ENCODE data around the gene SLC38A5.

The SLC38A5 gene

DNA sequence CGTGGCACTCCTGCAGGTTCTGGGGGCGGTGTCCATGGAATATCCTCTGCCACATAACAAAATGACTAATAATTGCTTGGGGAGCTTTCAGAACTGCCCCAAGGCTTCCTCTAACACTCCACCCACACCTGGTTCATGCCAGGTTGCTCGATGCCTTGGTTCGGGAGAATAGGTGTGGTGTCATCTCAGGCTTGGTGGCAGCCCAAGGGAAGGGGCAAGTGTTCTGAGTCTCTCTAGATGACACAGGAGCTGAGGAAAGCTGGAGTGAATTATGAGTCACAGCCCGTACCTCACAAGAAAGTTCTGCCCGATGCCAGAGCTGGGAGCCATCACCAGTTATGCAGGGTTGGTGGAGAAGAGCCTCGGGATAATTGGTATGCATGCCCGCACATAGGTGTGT lies 20.6 kb upstream of the SLC38A5 start:
- no peak for DNase-seq

DNA sequence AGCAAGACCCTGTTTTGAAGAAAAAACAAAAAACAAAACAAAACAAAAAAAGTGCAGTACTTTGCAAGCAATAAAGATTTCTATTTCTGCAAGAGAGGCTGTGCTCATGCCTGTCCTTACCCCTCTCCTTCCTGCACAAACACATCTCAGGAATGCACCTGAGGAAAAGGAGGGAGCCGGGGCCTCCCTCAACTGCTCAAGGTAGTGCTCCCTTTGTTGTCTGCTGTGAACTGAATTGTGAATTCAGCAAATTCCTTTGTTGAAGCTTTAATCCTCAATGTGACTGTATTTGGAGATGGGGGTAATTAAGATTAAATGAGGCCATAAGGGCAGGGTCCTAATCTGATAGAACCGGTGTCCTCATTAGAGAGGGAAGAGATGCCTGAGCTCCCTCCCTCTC lies 19.8 kb upstream of the SLC38A5 start:
- DNase-seq = no peak

DNA sequence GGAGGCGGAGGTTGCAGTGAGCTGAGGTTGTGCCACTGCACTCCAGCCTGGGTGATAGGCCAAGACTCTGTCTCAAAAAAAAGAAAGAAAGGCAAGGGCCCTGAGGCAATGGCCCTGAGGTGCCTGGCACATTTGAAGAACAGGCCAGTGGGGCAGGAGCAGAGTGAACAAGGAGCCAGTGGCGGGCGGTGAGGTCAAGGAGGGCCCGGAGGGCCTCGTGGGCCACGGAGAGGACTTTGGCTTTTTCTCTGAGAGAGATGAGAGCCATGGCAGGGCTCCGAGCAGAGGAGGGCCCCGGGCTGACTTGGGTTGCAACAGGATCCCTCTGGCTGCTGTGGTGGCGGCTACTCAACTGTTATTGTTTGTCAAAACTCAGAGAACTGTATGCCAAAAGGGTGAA lies 19.2 kb upstream of the SLC38A5 start:
- no peak for DNase-seq

DNA sequence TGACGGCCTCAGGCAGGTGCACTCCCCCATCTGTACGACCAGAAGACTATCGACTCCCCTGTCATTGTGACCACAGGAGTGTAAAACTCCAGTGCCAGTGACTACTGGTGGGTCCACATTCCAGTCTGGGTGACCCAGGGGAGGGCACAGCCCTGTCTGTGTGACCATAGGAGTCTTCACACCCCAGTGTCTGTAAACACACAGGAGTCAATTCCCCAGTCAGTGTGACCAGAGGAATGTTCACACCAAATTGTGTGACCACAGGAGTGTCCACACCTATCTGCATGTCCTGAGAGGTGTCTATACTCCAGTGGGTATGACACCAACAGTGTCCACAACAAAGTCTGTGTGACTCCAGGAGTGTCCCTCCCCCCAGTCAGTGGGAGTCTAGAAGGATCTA lies 18.0 kb upstream of the SLC38A5 start:
- no peak for DNase-seq

DNA sequence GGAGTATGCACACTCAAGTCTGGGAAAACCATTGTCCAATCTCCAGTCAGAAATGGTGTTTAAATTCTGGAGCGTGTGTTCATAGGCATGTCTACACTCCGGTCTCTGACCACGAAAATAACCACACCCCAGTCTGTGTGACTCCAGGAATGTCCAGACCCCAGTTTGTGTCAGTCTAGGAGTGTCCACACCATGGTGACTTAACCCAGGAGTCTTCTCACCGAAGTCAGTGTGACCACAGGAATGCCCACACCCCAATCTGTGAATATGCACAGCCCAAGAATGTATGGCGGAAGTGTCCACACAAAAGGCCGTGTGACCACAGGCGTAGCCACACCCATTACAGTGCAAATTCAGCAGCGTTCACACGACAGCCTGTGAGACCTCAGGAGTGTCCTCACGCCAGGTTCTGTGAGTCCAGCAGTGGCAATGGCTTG lies 17.3 kb upstream of the SLC38A5 start:
- DNase-seq = no peak

DNA sequence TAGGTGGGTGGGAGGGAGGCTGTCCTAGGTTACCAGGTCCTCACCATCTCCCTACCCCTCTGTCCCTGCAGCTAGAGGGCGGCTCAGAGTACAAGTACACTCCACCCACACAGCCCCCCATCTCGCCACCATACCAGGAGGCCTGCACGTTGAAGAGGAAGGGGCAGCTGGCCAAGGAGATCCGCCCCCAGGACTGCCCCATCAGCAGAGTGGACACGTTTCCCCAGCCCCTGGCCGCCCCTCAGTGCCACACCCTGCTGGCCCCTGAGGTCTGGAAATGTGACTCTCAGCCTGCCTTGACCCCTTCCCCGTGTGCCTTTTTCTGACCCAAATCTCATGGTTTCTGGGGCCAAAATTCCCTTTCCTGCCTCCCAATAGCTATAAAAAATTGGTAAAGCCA lies 12.5 kb upstream of the SLC38A5 start:
- no peak for DNase-seq

DNA sequence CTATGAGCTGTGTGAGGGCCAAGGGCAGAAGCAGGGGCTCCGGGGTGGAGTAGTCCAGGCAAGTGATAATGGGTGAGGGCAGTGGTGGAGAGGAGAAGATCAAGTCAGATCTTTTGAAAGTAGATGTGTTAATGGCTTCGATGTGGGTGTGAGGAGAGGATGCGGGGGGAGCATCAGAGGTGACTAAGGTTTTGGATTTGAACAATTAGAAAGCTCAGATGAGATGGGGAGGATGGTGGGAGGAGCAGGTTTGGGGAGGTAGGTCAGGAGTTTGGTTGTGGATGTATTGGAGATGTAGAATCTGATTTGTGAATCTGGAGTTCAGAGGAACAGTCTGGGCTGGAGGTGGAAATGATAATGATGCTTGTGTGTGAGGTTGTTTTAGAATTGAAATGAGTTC lies 10.5 kb upstream of the SLC38A5 start:
- DNase-seq = no peak

DNA sequence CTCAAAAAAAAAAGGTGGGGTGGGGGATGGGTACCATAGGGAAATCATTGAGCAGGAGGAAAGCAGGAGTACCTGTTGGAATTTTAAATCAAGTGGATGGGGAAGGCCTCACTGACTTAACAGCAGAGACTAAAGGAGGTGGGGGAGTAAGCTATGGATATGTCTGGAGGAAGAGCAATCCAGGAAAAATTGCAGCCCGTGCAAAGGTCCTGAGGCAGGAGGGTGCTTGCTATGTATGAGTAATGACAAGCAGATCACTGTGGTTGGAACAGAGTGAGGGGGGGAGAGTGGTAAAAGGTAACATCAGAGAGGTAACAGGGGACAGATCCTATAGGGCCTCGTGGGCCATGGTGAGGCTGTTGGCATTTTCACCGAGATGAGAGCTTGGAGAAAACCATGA lies 10.1 kb upstream of the SLC38A5 start:
- DNase-seq = no peak

DNA sequence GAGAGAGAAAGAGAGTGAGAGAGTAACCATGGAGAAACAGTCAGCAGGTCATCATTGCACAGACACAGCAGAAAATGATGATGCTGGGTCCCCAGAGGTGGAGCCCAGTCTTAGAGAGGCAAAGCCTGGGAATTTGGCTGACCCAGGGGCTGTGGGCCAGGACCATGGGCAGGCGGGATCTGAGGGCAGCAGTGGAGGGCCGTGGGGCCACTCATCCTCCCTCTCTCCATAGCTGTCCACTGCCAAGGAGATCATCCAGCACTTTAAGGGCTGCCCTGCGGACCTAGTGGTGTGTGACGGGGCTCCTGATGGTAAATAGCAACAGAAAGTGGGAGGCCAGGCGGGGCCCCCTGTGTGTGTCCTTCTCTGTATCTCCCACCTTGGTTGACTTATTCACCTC lies 8.7 kb upstream of the SLC38A5 start:
- no peak for DNase-seq

DNA sequence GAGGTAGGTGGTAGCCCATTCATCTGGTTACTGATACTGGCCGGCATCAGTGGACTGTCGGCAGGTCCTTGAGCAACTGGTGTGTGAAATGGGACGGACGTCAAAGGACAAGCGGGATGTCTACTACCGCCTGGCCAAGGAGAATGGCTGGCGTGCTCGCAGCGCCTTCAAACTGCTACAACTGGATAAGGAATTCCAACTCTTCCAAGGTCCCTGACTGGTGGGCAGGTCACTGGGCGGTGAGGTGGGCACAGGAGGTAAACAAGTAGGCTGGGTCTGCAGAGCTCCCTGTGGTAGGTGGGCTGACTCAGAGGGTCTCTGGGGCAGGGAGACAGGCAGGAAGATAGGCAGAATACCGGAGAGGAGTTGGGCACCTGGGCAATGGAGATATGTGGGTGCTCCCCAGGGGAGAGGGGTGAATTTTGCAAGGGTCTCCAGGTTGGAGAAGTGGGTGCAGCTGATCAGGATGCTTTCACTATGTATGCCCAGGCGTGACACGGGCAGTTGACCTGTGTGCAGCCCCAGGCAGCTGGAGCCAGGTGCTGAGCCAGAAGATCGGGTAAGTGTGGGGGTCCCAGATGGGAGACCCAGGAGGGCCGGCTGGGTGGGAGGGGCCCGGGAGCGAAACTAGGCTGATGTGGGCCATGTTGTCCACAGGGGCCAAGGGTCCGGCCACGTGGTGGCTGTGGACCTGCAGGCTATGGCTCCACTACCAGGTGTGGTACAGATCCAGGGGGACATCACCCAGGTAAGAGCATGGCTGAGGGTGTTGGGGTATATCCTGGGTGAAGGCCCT lies 8.1 kb upstream of the SLC38A5 start:
- no peak for DNase-seq

DNA sequence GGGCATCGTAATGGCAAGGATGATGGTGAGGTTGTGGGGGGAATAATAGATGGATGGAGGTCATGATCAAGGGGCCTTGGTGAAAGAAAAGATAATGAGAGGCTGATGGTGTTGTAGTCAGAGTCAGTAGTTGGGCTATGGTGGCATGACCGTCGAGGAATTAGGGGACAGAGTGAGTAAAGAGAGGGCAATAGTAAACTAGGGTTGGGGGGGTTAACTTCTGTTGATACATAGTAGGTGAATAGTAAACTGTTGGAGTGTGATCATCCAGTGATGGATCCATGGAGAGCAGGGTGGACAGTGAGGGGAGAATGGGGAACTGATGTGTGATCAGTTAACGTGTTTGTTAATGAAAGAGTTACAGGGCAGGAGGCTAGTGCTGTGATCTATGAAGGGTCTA lies 6.9 kb upstream of the SLC38A5 start:
- DNase-seq = no peak

DNA sequence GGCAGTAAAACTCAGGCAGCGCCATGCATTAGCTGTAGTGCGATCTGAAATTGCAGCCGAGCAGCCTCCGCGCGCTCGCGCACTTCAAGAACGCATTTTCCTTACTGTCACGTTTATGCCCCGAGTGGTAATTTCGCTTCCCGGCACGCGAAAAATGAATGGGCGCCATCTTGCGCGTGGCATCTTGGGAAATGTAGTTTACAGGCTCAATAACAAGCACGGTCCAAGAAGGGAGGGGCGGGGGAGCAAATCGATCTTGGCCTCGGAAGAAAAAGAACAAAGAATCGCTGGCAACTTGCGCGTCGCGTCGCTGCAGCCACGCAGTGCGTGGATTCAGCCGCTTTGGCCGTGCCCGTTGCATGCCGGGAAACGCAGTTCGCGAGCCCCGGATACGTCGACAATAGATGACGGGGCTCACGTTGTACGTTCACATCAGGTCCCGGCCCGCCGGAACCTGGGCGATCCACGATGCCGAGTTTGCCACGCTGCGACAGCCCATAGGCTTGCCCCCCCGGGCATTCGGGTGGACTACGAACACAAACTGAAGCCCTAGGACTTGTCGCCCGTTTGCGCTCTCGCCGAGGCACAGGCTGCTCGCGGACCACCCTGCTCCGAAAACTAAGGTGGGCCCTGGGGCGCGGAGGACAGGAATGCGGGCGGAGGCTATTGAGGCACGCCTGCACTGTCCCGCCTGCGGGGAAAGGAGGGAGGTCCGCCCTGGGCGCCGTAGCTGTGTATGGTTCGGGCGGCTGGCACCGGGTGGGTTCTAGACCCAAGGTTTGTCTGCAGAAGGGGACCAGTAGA lies 5.9 kb upstream of the SLC38A5 start, which contains the start of gene FTSJ1:
Gene FTSJ1 (plus strand): TSS at position 426 of the 804 bp plus-strand sequence. CDS start 1,849 bp downstream, outside the sequence.
- DNase-seq = peak; percentile 95

DNA sequence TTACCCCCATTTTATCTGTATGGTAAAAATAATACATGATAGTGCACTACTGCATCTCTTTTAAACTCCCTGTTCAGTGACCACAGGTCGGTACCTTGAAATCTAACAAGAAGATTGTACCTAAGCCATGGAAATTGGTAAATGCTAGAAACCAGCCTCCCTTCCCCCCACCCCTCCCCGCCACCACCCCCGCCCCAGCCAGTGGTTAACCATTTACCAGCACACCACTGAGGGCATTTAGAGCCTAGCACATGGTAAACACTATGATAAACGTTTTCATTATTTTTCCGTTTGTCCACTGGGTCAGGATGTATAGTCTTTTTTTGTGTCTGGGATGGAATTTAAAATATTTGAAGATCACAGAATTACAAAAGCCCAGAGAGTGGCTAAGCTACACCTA lies 5.2 kb upstream of the SLC38A5 start:
- DNase-seq = no peak

DNA sequence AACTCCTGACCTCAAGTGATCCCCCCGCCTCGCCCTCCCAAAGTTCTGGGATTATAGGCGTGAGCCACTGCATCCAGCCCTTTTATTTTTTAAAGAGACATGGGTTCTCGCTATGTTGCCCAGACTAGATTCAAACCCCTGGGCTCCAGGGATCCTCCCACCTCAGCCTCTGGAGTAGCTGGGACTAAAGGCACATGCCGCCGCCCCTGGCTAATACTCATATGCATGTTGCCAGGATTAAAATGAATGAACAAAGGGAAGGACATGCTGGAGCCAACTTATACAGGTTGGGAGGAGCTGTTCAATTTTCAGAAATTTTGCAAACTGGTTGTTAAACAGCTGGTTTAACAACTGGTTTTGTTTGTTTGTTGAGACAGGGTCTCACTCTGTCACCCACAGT lies 4.5 kb upstream of the SLC38A5 start:
- DNase-seq = no peak

DNA sequence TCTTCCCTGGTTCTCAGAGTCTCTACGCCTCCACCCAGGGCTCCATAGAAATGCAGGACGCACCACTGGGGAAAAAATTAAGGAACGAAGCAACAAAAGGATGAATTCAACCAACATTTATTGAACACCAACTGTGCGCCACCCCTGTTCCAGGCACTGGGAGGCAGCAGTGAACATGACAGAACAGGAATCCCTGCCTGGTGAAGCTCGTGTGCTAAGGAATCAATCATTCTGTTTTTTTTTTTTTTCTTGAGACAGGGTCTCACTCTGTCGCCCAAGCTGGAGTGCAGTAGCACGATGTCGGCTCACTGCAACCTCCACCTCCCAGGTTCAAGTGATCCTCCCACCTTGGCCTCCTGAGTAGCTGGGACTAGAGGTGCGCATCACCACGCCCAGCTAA lies 4.1 kb upstream of the SLC38A5 start:
- no peak for DNase-seq

DNA sequence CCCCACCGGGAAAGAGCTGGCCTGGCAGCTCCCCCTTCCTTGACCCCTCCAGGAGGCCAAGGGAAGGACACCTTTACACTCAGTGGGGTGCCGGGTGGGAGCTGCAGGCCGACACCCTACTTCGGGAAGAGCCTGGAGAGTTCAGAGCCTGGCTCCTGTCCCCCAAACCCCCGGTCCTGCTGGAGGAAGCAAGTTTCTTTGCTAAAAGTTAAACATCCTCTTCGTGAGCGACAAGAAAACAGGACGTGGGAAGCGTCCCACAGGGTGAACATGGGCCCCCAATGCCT lies 3.6 kb upstream of the SLC38A5 start:
- DNase-seq = no peak

DNA sequence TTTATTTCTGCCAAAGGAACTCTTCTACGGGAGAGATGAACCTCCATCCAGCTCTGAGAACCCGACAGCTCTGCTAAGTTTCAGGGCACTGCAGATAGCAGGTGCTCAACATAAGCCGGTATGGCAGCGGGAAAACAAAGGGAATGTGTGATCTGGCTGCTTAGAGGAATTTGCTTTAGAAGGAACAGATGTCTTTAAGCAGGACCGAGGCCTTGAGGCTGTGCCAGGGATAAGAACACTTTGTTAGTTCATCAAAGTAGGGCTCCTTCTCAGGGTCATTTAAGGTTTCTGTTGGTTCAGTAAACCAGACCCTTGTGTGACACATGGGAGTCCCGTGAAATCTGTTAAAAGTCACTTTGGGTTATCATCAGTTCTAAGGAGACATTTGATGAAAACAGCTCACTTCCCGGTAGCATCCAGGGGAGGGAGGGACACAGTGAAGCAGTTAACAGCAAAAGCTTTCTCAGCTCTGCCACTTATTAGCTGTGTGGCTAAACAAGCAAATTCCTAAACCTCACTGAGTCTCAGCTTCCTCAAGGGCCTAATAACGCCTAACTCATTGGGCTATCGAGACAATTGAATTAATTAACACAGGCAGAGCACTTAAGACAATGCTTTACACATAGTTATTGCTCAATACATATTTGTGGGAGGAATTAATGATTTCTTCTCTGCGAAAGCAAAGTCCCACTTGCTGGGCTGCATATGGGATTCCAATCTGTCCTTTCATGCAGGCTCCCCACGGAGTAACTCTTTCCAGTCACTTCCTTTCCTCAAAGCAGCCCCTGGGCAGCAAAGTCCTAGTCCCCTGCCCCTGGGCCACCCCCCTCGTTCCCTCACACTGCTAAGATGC lies 3.0 kb upstream of the SLC38A5 start:
- DNase-seq = no peak

DNA sequence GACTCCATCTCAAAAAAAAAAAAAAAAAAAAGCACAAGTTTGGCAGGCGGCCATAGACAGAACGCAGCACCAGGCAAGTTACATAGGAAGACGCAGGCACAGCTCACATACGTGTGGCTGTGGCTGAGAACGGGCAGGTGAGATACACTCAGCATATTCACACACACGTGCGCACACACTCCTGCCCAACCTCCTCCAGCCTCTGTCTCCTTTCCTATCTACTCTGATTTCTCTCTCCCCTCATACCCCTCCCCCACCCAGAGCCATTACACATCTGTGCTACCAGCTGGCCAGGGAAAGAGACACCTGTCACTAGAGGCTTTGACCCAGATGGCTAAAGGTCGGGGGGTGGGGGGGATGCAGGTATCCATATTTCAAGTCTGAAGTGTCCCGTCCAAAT lies 2.2 kb upstream of the SLC38A5 start:
- no peak for DNase-seq

DNA sequence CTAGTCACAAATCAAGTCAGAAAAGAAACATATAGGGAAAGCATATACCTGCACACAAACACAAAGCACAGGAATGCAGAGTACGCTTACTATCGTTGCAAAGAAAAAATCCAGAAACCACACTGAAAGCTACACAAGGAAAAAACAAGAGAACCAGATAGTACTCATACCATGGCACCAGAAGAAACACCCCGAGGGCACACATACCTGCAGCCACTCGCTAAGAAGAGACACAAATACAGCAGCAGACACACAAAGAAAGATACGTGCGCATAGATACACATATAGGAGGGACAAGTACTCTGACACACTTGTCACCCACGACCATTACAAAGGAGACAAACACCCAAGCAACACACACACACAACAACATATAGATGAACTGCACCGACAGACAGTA lies 1.4 kb upstream of the SLC38A5 start:
- no peak for DNase-seq

DNA sequence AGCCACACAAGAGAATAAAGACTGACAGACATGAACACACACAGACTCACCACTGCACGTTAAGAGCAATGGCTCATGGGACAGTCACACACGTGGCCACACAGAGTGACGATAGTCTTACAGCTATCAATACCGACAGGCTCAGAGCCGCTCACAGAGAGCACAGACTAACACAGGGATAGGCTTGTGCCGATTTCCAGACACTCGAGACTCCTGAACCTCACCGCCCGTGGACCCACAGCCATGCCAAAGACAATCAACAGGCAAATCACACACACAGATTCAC lies 716 bp upstream of the SLC38A5 start:
- no peak for DNase-seq

DNA sequence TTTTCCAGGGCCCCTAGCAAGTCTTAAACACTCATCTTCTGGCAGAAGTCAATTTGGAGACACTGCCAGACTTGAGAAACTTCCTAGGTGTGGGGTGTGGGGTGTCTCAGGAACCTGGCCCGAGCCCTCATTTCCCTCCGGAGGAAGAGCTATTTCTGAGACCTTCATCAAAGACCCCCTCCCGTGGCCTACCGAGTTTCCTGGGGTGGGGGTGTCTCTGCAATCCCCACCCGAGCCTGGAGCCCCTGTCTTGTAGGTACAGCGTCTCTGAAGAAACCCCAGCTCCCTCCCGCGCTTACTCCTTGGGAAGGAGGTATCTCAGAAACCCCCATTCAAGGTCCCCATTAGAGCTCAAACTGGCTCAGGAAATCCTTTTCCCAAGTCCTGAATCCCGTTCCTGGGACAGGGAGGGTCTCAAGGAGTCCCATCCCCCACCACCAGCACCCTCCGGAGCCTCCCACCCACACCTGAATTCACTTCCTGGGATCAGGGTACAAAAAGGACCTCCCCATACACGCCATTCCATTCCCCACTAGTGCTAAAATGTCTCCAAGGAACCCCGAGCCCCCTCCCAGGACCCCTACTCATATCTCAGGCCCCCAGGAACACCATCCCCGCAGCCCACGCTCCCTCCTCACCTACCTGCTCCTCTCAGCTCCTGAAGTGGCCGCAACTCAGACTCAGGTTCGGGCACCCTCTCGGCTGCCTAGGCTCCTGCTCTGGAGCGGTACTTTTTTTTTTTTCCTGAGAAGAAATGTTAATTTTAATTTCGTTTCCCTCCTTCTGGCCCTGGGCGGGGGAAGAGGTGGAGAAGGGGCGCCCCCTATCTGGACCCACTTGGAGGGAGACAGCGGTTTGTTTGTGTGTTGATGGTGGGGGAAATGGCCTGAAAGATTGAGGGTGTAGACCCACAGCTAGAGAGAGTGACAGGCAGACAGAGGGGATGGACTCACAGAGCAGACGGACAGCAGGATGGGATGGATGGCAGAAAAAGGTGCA lies 1.1 kb downstream of the SLC38A5 start:
- peak; percentile 55 for DNase-seq

DNA sequence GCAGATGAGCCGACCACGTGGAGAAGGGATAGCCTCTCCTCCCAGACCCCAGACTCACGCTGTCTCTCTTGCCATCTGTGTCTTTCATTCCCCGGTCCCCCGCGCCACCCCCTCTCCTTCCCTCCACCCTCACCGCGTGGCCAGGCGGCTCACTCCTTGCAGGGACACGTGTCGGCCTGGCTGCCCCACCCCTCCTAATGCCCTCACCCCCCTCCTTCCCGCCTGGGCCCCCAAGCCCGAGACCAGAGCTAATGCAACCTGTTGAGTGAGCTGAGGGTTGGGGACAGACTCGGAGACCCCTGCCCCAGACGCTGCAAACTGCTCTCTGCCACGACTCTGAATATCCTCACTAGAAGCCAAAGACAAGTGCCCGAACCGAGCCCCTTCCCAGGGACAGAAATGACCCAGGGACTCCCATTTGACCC lies 1.8 kb downstream of the SLC38A5 start:
- no peak for DNase-seq
